ENCODE measurements around the gene INHBE.
"Not testable (repeated sequence)": the region's sequence is repeated elsewhere in the genome, so short reads cannot be mapped to it uniquely, and the experiment has no call there.

DNA sequence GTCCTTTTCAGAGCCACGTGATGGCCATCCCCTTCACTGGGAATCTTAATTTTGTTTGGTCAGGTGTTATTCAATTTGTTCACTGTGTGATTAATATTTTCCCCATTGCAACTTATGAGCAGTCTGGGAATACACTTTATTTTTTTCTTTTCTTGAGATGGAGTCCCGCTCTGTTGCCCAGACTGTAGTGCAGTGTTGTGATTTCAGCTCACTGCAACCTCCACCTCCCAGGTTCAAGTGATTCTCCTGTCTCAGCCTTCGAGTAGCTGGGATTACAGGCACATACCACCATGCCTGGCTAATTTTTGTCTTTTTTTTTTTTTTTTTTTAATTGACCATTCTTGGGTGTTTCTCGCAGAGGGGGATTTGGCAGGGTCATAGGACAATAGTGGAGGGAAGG is 51.4 kb downstream of the INHBE start:
- TF ChIP-seq, protein P1, sequence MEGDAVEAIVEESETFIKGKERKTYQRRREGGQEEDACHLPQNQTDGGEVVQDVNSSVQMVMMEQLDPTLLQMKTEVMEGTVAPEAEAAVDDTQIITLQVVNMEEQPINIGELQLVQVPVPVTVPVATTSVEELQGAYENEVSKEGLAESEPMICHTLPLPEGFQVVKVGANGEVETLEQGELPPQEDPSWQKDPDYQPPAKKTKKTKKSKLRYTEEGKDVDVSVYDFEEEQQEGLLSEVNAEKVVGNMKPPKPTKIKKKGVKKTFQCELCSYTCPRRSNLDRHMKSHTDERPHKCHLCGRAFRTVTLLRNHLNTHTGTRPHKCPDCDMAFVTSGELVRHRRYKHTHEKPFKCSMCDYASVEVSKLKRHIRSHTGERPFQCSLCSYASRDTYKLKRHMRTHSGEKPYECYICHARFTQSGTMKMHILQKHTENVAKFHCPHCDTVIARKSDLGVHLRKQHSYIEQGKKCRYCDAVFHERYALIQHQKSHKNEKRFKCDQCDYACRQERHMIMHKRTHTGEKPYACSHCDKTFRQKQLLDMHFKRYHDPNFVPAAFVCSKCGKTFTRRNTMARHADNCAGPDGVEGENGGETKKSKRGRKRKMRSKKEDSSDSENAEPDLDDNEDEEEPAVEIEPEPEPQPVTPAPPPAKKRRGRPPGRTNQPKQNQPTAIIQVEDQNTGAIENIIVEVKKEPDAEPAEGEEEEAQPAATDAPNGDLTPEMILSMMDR (IDR thresholded peaks at IDR 0.05; ENCODE audit: low read depth, low read length, missing input control): not testable (repeated sequence)
- not testable (repeated sequence) for TF ChIP-seq JUND (IDR thresholded peaks at IDR 0.05); REST (IDR thresholded peaks at IDR 0.05); RAD21 (IDR thresholded peaks at IDR 0.05); ZBTB33 (IDR thresholded peaks at IDR 0.05); HNF4A (conservative IDR thresholded peaks at IDR 0.05); ATF3 (IDR thresholded peaks at IDR 0.05); EGR1 (IDR thresholded peaks at IDR 0.05; ENCODE audit: low read depth in 2 of 2); YY1 (IDR thresholded peaks at IDR 0.05); RXRA (IDR thresholded peaks at IDR 0.05); GABPA (IDR thresholded peaks at IDR 0.05 in 1 of 2, conservative IDR thresholded peaks at IDR 0.05 in 1 of 2); TAF1 (conservative IDR thresholded peaks at IDR 0.05); SP1 (IDR thresholded peaks at IDR 0.05)
- TF ChIP-seq, protein P2, sequence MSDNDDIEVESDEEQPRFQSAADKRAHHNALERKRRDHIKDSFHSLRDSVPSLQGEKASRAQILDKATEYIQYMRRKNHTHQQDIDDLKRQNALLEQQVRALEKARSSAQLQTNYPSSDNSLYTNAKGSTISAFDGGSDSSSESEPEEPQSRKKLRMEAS (IDR thresholded peaks at IDR 0.05): not testable (repeated sequence)
